Activated effector memory CD4-positive, alpha-beta T cell treated with anti-CD3 and anti-CD28 coated beads, Interleukin-2, amount 50 U/mL, for 16 hours (primary cell): Measurements from ENCODE around the gene MTCL1.

Experiments used
- DNase-seq: peaks from one replicate; pipeline ENCODE4 v3.0.0-alpha.2; 2020

The MTCL1 gene

DNA sequence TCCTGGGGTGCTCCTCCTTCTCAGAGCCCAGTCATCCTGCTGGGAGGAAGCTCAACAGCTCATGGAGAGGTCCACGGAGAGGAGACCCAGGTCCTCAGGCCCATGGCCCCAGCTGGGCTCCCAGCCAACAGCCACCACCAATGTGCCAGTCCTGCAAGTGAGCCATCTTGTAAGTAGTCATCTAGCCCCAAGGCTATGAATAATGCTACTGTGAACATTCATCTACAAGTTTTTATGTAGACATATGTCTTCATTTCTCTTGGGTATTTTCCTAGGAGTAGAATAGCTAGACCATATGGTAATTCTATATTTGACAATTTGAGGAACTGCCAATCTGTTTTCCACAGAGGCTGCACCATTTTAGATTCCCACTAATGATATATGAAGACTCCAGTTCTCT, 166.1 kb downstream of the MTCL1 start:
- no peak for DNase-seq

DNA sequence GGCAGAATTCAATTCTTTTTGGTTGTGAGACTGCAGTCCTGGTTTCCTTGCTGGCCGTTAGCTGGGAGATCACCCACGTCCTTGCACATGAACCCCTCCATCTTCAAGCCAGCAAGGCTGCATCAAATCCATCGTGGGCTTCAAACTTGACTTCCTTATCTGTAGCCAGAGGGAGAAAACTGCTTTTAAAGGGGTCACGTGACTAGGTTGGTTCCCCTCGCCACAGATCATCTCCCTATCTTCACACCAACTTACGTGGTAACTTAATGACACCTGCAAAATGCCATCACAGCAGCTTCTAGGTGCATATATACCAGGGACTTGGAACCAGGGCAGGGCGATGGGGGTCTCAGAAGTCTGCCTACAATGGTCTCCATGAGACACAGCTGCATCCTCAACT, 169.5 kb downstream of the MTCL1 start:
- DNase-seq: no peak

DNA sequence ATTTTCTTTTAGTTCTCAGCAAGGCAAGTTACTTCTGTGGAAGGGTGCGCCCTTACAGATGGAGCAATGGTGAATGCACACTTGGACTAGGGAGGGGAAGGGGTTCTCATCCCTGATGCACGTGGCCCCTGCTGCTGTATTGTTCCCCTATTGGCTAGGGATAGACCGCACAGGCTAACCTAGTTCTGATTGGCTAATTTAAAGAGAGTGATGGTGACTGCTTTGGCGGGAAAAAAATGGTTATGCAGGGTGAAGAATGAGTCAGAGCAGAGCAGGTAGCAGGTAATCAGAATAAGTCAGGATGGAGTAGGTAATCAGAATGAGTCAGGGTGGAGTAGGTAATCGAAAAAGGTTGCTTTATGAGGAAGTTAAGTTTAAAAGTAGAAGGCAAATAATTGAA, 171.5 kb downstream of the MTCL1 start:
- DNase-seq: no peak

DNA sequence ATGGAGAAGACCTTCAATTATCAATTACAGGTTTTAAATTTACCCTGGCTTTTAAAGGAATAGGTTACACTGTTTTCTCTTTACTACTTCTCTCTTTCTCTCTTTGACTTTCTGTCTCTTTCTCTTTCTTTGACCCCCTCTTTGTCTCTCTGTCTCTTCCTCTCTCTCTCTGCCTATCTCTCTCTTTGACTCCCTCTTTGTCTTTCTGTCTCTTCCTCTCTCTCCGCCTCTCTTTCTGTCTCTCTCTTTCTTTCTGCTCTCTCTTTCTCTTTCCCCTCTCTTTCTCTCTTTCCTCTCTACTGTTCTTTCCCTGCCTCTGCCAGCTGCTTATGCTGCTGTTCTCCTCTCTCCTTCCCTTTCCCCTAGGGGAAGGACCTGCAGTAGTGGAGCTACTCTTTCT, 175.7 kb downstream of the MTCL1 start:
- DNase-seq: no peak
